Right atrium auricular region (tissue), 2 donors: Measurements from ENCODE around the gene CD163. TPM values are rescaled to one million over a fixed set of nuclear protein-coding genes. Genes with fewer than 3 reads are reported as not detected.
A peak's percentile ranks its signal among the peaks of the same experiment; 100 is the strongest.
"Not testable (repeated sequence)": the region's sequence is repeated elsewhere in the genome, so short reads cannot be mapped to it uniquely, and the experiment has no call there.

Experiments
- DNase-seq: peaks from one replicate; pipeline ENCODE4 v3.0.0-alpha.2; 2019; ENCODE audit warnings: low spot score
- H3K27ac ChIP-seq, 2 donors: fragments of 200-600 bp; sonication (generic); 1 replicate in 1 of 2; 2 replicates in 1 of 2; pipeline ENCODE4 v1.5.1; 2016 to 2019
- H3K27me3 ChIP-seq, 2 donors: fragments of 200-600 bp; sonication (generic); one replicate each; pipeline versions ENCODE4 v1.5.1 to v1.6.0; 2017 to 2019
- H3K36me3 ChIP-seq: fragments of 200-600 bp; sonication (generic); one replicate; pipeline ENCODE4 v1.5.1; 2016
- H3K4me1 ChIP-seq, 2 donors: fragments of 200-600 bp; sonication (generic); one replicate each; pipeline versions ENCODE4 v1.5.1 to v1.6.0; 2017 to 2019
- H3K4me3 ChIP-seq, 2 donors: fragments of 200-600 bp; sonication (generic); 1 replicate in 1 of 2; 2 replicates in 1 of 2; pipeline ENCODE4 v1.5.1; 2017 to 2019; ENCODE audit warnings: mild to moderate bottlenecking in 1 of 2, moderate library complexity in 1 of 2
- H3K9me3 ChIP-seq, 2 donors: fragments of 200-600 bp; sonication (generic); one replicate each; pipeline ENCODE4 v1.5.1; 2019
- total RNA-seq, 2 donors: library from RNA; depleted of rRNA; stranded (reverse); fragments of >200 nt; gene quantifications; one replicate each; pipeline ENCODE4 v1.1.0, GENCODE V29; 2016
- TF ChIP-seq, protein P1 (sequence below), 2 donors: fragments of 200-600 bp; sonication (generic); IDR thresholded peaks; one replicate each; pipeline ENCODE4 v1.5.1; 2019; ENCODE audit warnings: antibody characterized with exemption in 2 of 2

CD163 gene
- 100 to 1,000 TPM in 1 of 2 donors, 10 to 100 TPM in 1; 43.3 to 165 TPM for total RNA-seq

DNA sequence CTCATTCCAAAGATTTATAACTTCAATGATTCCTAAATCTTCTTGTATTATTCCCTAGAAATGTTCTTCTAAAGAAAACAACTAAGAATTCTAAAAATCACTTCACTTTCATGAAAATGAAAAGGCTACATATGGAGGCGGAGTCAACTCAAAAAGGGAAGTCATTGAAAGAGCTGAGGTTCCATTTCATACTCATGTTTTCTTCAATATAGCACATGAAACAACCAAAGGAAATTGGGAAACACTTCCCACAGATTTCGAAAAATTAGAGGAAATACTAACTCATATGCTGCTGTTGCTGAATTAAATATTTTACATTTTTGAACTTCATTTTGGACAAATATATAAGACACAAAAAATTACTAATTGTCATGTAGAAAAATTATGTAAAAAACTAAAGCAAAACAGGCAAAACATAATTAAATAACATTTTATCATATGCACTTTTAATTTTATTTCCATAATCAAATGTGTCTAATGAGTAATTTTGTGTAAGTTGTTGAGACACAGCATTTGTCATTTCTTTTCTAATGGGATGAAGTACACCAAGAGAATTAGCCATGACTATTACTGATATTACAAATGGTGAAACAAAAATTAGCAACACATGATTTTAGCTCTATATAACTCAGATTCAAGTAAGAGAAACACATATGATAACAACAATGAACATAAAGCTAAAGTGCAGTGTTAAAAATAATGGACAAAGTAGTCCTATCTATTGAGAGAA lies at the start of gene CD163:
Gene CD163, minus strand, starts transcription at position 92 of the 730 bp plus-strand sequence. Its CDS starts 87 bp downstream, at position 5.
- no peak for DNase-seq
- Histone ChIP-seq H3K4me3 (peak within 1 kb of the TSS; percentile 11 to 19), H3K4me1 (no peaks in the 10 kb centered on the region), H3K36me3 (no peaks in the 10 kb centered on the region), H3K27ac (peak within 1 kb of the TSS; percentile 17 to 40), H3K27me3 (no peaks in the 10 kb centered on the region), H3K9me3 (no peaks in the 10 kb centered on the region)
- TF ChIP-seq, protein P1, sequence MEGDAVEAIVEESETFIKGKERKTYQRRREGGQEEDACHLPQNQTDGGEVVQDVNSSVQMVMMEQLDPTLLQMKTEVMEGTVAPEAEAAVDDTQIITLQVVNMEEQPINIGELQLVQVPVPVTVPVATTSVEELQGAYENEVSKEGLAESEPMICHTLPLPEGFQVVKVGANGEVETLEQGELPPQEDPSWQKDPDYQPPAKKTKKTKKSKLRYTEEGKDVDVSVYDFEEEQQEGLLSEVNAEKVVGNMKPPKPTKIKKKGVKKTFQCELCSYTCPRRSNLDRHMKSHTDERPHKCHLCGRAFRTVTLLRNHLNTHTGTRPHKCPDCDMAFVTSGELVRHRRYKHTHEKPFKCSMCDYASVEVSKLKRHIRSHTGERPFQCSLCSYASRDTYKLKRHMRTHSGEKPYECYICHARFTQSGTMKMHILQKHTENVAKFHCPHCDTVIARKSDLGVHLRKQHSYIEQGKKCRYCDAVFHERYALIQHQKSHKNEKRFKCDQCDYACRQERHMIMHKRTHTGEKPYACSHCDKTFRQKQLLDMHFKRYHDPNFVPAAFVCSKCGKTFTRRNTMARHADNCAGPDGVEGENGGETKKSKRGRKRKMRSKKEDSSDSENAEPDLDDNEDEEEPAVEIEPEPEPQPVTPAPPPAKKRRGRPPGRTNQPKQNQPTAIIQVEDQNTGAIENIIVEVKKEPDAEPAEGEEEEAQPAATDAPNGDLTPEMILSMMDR (IDR thresholded peaks at IDR 0.05) = no peak

DNA sequence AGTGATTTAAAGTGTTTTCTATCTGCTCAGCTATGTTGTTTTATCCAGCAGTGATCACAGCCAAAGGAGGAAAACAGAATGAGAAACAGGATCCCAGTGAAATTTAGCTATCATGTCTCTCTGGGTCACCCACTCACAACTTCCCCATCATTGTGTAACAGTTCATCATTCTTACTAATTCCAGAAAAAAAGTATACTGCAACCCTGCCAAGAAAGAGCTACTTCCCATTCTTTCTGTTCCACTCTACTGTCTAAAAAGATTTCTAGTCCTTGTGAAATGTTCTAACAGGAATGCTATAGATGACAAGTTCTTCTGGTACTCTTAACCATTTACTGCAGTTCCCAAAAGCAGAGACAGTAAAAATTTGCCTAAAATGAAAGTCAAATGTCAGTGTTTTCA lies 39.2 kb upstream of the CD163 start:
- H3K36me3 ChIP-seq = no peaks in the 10 kb centered on the region
- no peaks in the 10 kb centered on the region for H3K9me3 ChIP-seq
- H3K4me3 ChIP-seq = no peak overlapping the region
- no peak for DNase-seq
- H3K27ac ChIP-seq = peak overlapping the region; percentile 3 to 4
- H3K4me1 ChIP-seq = no peaks in the 10 kb centered on the region
- TF ChIP-seq, protein P1 (IDR thresholded peaks at IDR 0.05) = no peak
- no peaks in the 10 kb centered on the region for H3K27me3 ChIP-seq

GRCh38 chr12:7542046-7542445 lies 38.5 kb upstream of the CD163 start:
- H3K4me3 ChIP-seq = no peak overlapping the region
- no peaks in the 10 kb centered on the region for H3K4me1 ChIP-seq
- TF ChIP-seq, protein P1 (IDR thresholded peaks at IDR 0.05) = no peak
- no peak overlapping the region for H3K27ac ChIP-seq
- no peaks in the 10 kb centered on the region for H3K27me3 ChIP-seq
- no peaks in the 10 kb centered on the region for H3K9me3 ChIP-seq
- H3K36me3 ChIP-seq = no peaks in the 10 kb centered on the region
- DNase-seq = no peak

- Histone ChIP-seq H3K4me3 (no peak overlapping the region), H3K27me3 (no peaks in the 10 kb centered on the region), H3K4me1 (no peaks in the 10 kb centered on the region), H3K27ac (no peak overlapping the region), H3K36me3 (no peaks in the 10 kb centered on the region), H3K9me3 (no peaks in the 10 kb centered on the region)
- no peak for DNase-seq
- TF ChIP-seq, protein P1 (IDR thresholded peaks at IDR 0.05) = no peak
These were observed 10.8 kb upstream of the CD163 start for GRCh38 chr12:7514416-7514815.

DNA sequence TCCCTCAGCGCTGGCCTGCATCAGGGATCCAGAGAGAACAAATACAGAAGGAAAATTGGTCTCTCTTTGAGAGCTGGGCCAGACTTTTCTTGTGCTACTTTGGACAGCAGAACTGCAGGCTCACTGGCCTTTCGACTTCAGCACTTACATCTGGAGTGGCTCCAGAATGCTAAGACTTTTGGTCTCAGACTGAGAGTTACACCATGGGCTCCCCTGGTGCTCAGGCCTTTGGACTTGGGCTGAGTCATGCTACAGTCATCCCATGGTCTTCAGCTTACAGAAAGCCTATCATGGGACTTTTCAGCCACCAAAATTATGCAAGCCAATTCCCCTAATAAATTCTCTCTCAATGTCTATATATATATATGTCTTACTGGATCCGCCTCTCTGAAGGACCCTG lies 9.0 kb upstream of the CD163 start:
- no peak for DNase-seq
- Histone ChIP-seq H3K4me3 (no peak overlapping the region), H3K9me3 (no peaks in the 10 kb centered on the region), H3K36me3 (no peaks in the 10 kb centered on the region), H3K4me1 (no peaks in the 10 kb centered on the region), H3K27ac (no peak overlapping the region), H3K27me3 (no peaks in the 10 kb centered on the region)
- TF ChIP-seq, protein P1 (IDR thresholded peaks at IDR 0.05) = no peak

- not testable (repeated sequence) for H3K4me1 ChIP-seq, H3K9me3 ChIP-seq, H3K27me3 ChIP-seq, DNase-seq, H3K4me3 ChIP-seq, H3K27ac ChIP-seq, H3K36me3 ChIP-seq
These were observed 6.4 kb upstream of the CD163 start for GRCh38 chr12:7509793-7510470.
